GM21786 (cell line): ENCODE measurements around the gene DIO3.
"Not testable (repeated sequence)": the region's sequence is repeated elsewhere in the genome, so short reads cannot be mapped to it uniquely, and the experiment has no call there.

Experiments
- ATAC-seq: cut with Tn5 transposase; IDR thresholded peaks from one replicate; pipeline ENCODE4 v1.9.1; 2021; ENCODE audit not compliant: unreplicated experiment

DIO3 gene

GRCh38 chr14:101540481-101541462, 20.5 kb upstream of the DIO3 start:
- no peak for ATAC-seq

- ATAC-seq = no peak
These were observed 18.9 kb upstream of the DIO3 start for GRCh38 chr14:101542391-101542790.

- no peak for ATAC-seq
These were observed 17.5 kb upstream of the DIO3 start for GRCh38 chr14:101543814-101544213.

- ATAC-seq = no peak
These were observed 16.7 kb upstream of the DIO3 start for GRCh38 chr14:101544550-101544949.

- no peak for ATAC-seq
These were observed 14.6 kb upstream of the DIO3 start for GRCh38 chr14:101546706-101547105.

GRCh38 chr14:101547107-101547738, 14.1 kb upstream of the DIO3 start:
- ATAC-seq = no peak

GRCh38 chr14:101547961-101548669, 13.2 kb upstream of the DIO3 start:
- no peak for ATAC-seq

GRCh38 chr14:101548710-101549109, 12.6 kb upstream of the DIO3 start:
- no peak for ATAC-seq

- ATAC-seq = no peak
These were observed 12.1 kb upstream of the DIO3 start for GRCh38 chr14:101549154-101549553.

- ATAC-seq = not testable (repeated sequence)
These were observed 10.9 kb upstream of the DIO3 start for GRCh38 chr14:101550202-101550912.

- ATAC-seq = no peak
These were observed 9.3 kb upstream of the DIO3 start for GRCh38 chr14:101551729-101552595.

GRCh38 chr14:101552786-101553231, 8.5 kb upstream of the DIO3 start:
- ATAC-seq = no peak

GRCh38 chr14:101553393-101553792, 7.9 kb upstream of the DIO3 start:
- no peak for ATAC-seq

GRCh38 chr14:101553931-101554330, 7.4 kb upstream of the DIO3 start:
- no peak for ATAC-seq

- ATAC-seq = no peak
These were observed 6.2 kb upstream of the DIO3 start for GRCh38 chr14:101554991-101555668.

GRCh38 chr14:101555669-101556043, 5.6 kb upstream of the DIO3 start:
- not testable (repeated sequence) for ATAC-seq

GRCh38 chr14:101556131-101556530, 5.2 kb upstream of the DIO3 start:
- ATAC-seq = no peak

- ATAC-seq = no peak
These were observed 4.6 kb upstream of the DIO3 start for GRCh38 chr14:101556566-101557320.

- no peak for ATAC-seq
These were observed 4.0 kb upstream of the DIO3 start for GRCh38 chr14:101557321-101557695.
